ENCODE measurements around the gene TSPAN4. TPM values are rescaled to one million over a fixed set of nuclear protein-coding genes. Genes with fewer than 3 reads are reported as not detected.

The TSPAN4 gene
- total RNA-seq, 2 experiments from 2014 or later: 9.4 to 12.1 TPM

GRCh38 chr11:839875-840617 is 2.6 kb upstream of the TSPAN4 start:
- DNase-seq (ENCODE audit: low spot score): no peak
- ChIA-PET CTCF (ENCODE audit: unreplicated experiment) (no interaction called here), POLR2A (no interaction called here)
- Histone ChIP-seq H3K4me3 (ENCODE audit: low read depth, low read length, poor library complexity, severe bottlenecking) (no peak overlapping the region), H4K20me1 (ENCODE audit: insufficient read depth, low read length) (peaks cover 12% of the 10 kb centered on the region; the same call in 1 of the 2 replicates), H3K9me3 (ENCODE audit: low read length) (no peaks in the 10 kb centered on the region), H3K9me2 (ENCODE audit: insufficient read depth, low read length) (no peaks in the 10 kb centered on the region), H3K4me2 (ENCODE audit: low read length) (no peak overlapping the region), H3K36me3 (ENCODE audit: insufficient read depth, low read length) (peaks cover 33% of the 10 kb centered on the region), H3K4me1 (ENCODE audit: insufficient read depth, low read length, poor library complexity, severe bottlenecking) (peaks cover 26% of the 10 kb centered on the region), H3K27ac (ENCODE audit: low read depth, low read length, poor library complexity, severe bottlenecking) (no peak overlapping the region), H3K79me2 (ENCODE audit: insufficient read depth, low read depth, low read length) (peaks cover 18% of the 10 kb centered on the region), H2AFZ (ENCODE audit: low read length) (no peak overlapping the region)
- TSS peak; percentile 83 for BruUV-seq (replicated peaks)
- intact Hi-C loops (cut with micrococcal nuclease; ENCODE audit: unreplicated experiment): no loop called here
- peak; percentile 51 for TF ChIP-seq CTCF (conservative IDR thresholded peaks at IDR 0.05; ENCODE audit: low read length)
- no peak for TF ChIP-seq EZH2phosphoT487 (IDR thresholded peaks at IDR 0.05; ENCODE audit: borderline replicate concordance, low read depth, low read length)

- Histone ChIP-seq H3K9me3 (ENCODE audit: low read length) (no peaks in the 10 kb centered on the region), H3K36me3 (ENCODE audit: insufficient read depth, low read length) (peaks cover 33% of the 10 kb centered on the region), H3K4me3 (ENCODE audit: low read depth, low read length, poor library complexity, severe bottlenecking) (peak overlapping the region; percentile 89), H3K9me2 (ENCODE audit: insufficient read depth, low read length) (no peaks in the 10 kb centered on the region), H3K4me2 (ENCODE audit: low read length) (peak overlapping the region; percentile 83), H2AFZ (ENCODE audit: low read length) (peak overlapping the region; percentile 57; the same call in 1 of the 2 replicates), H4K20me1 (ENCODE audit: insufficient read depth, low read length) (peaks cover 10% of the 10 kb centered on the region; the same call in 1 of the 2 replicates), H3K27ac (ENCODE audit: low read depth, low read length, poor library complexity, severe bottlenecking) (peak overlapping the region; percentile 54), H3K79me2 (ENCODE audit: insufficient read depth, low read depth, low read length) (peaks cover 18% of the 10 kb centered on the region), H3K4me1 (ENCODE audit: insufficient read depth, low read length, poor library complexity, severe bottlenecking) (peaks cover 26% of the 10 kb centered on the region)
- ChIA-PET POLR2A (interaction anchor here (1.1 kb wide), 1 partner anchor 9 kb away, joined by 3 read pairs; no protein-coding TSS in a partner anchor), CTCF (ENCODE audit: unreplicated experiment) (interaction anchor here (0.5 kb wide), 1 partner anchor 604 kb away, joined by 3 read pairs; no protein-coding TSS in a partner anchor)
- BruUV-seq (replicated peaks): TSS peak; percentile 78
- TF ChIP-seq EZH2phosphoT487 (IDR thresholded peaks at IDR 0.05; ENCODE audit: borderline replicate concordance, low read depth, low read length) (no peak), CTCF (conservative IDR thresholded peaks at IDR 0.05; ENCODE audit: low read length) (no peak)
- intact Hi-C loops (cut with micrococcal nuclease; ENCODE audit: unreplicated experiment): loop anchor here (2.0 kb wide), 1 partner anchor 33 kb away; the partner anchor contains the start of gene RPLP2
- no peak for DNase-seq (ENCODE audit: low spot score)
These were observed 677 bp upstream of the TSPAN4 start for GRCh38 chr11:841981-842369.

Measured in OCI-LY7 (cell line).